HG03196 (cell line): Measurements from ENCODE around the gene TRHDE.
"Not testable (repeated sequence)": the region's sequence is repeated elsewhere in the genome, so short reads cannot be mapped to it uniquely, and the experiment has no call there.

Experiments used
- ATAC-seq: cut with Tn5 transposase; IDR thresholded peaks from one replicate; pipeline ENCODE4 v1.9.1; 2021; ENCODE audit not compliant: unreplicated experiment

The TRHDE gene

GRCh38 chr12:72699362-72699761 is 427.2 kb downstream of the TRHDE start:
- no peak for ATAC-seq

GRCh38 chr12:72712025-72712424 is 439.9 kb downstream of the TRHDE start:
- not testable (repeated sequence) for ATAC-seq

GRCh38 chr12:72716221-72716620 is 444.1 kb downstream of the TRHDE start:
- no peak for ATAC-seq

GRCh38 chr12:72717036-72717435 is 444.9 kb downstream of the TRHDE start:
- no peak for ATAC-seq
